RWPE2 (cell line): Measurements from ENCODE around the gene LDB3.

Source experiments
- ATAC-seq: fragments of 200-7000 bp; cut with Tn5 transposase; 3 replicates; pipeline ENCODE4 v1.9.1; 2021; ENCODE audit warnings: low read depth
- DNase-seq: peaks from one replicate; pipeline ENCODE4 v3.0.0-alpha.2; 2020; ENCODE audit warnings: low spot score
- H3K27ac ChIP-seq: fragments of 450-650 bp; 2 replicates; pipeline ENCODE4 v1.5.1; 2017; ENCODE audit warnings: mild to moderate bottlenecking; ENCODE audit not compliant: poor library complexity, severe bottlenecking
- H3K27me3 ChIP-seq: fragments of 250-450 bp; sonication (Bioruptor Pico); 2 replicates; pipeline ENCODE4 v1.5.1; 2021; ENCODE audit warnings: mild to moderate bottlenecking, moderate library complexity; ENCODE audit not compliant: insufficient read depth, poor library complexity, severe bottlenecking
- H3K36me3 ChIP-seq: fragments of 250-450 bp; sonication (Bioruptor Pico); 2 replicates; pipeline ENCODE4 v1.5.1; 2020; ENCODE audit warnings: low read depth, mild to moderate bottlenecking, moderate library complexity
- H3K4me1 ChIP-seq: fragments of 250-450 bp; sonication (Bioruptor Pico); 2 replicates; pipeline ENCODE4 v1.5.1; 2021; ENCODE audit warnings: mild to moderate bottlenecking, moderate library complexity; ENCODE audit not compliant: insufficient read depth, poor library complexity, severe bottlenecking
- H3K4me3 ChIP-seq: fragments of 250-450 bp; sonication (Bioruptor Pico); 2 replicates; pipeline ENCODE4 v1.5.1; 2021; ENCODE audit warnings: mild to moderate bottlenecking, moderate library complexity; ENCODE audit not compliant: severe bottlenecking
- H3K9me3 ChIP-seq: fragments of 250-450 bp; sonication (Bioruptor Pico); 2 replicates; pipeline ENCODE4 v1.5.1; 2021; ENCODE audit warnings: mild to moderate bottlenecking, moderate library complexity; ENCODE audit not compliant: severe bottlenecking
- CTCF ChIP-seq: fragments of 450-650 bp; IDR thresholded peaks from one replicate; pipeline ENCODE4 v1.5.1; 2017; ENCODE audit warnings: mild to moderate bottlenecking, moderate library complexity; ENCODE audit not compliant: poor library complexity, severe bottlenecking

Gene LDB3

GRCh38 chr10:86705139-86705538 is 36.8 kb downstream of the LDB3 start:
- no peak for TF ChIP-seq CTCF
- H3K9me3 ChIP-seq = no peaks in the 10 kb centered on the region
- no peak overlapping the region for H3K4me3 ChIP-seq
- H3K4me1 ChIP-seq = no peaks in the 10 kb centered on the region
- H3K27me3 ChIP-seq = no peaks in the 10 kb centered on the region
- DNase-seq (no peak), ATAC-seq (no peak)
- H3K36me3 ChIP-seq = no peaks in the 10 kb centered on the region
- no peak overlapping the region for H3K27ac ChIP-seq

GRCh38 chr10:86705905-86706304 is 37.6 kb downstream of the LDB3 start:
- Histone ChIP-seq H3K36me3 (no peaks in the 10 kb centered on the region), H3K4me1 (no peaks in the 10 kb centered on the region), H3K4me3 (no peak overlapping the region), H3K9me3 (no peaks in the 10 kb centered on the region), H3K27me3 (no peaks in the 10 kb centered on the region), H3K27ac (no peak overlapping the region)
- ATAC-seq (no peak), DNase-seq (no peak)
- TF ChIP-seq CTCF = no peak

GRCh38 chr10:86706401-86706841 is 38.1 kb downstream of the LDB3 start:
- no peaks in the 10 kb centered on the region for H3K4me1 ChIP-seq
- no peaks in the 10 kb centered on the region for H3K27me3 ChIP-seq
- no peaks in the 10 kb centered on the region for H3K36me3 ChIP-seq
- H3K27ac ChIP-seq = no peak overlapping the region
- H3K4me3 ChIP-seq = no peak overlapping the region
- no peaks in the 10 kb centered on the region for H3K9me3 ChIP-seq
- DNase-seq (peak; percentile 47), ATAC-seq (no peak)
- no peak for TF ChIP-seq CTCF

- no peak for TF ChIP-seq CTCF
- Histone ChIP-seq H3K4me1 (no peaks in the 10 kb centered on the region), H3K27ac (no peak overlapping the region), H3K36me3 (no peaks in the 10 kb centered on the region), H3K9me3 (no peaks in the 10 kb centered on the region), H3K4me3 (no peak overlapping the region), H3K27me3 (no peaks in the 10 kb centered on the region)
- DNase-seq (no peak), ATAC-seq (no peak)
These were observed 38.7 kb downstream of the LDB3 start for GRCh38 chr10:86706977-86707376.

GRCh38 chr10:86707505-86707904 is 39.2 kb downstream of the LDB3 start:
- no peak for TF ChIP-seq CTCF
- no peak for ATAC-seq

More at GRCh38 chr10:86707505-86707904, 39.2 kb downstream of the LDB3 start:
- no peak overlapping the region for H3K27ac ChIP-seq
- no peaks in the 10 kb centered on the region for H3K36me3 ChIP-seq
- peak; percentile 45 for DNase-seq
- no peaks in the 10 kb centered on the region for H3K4me1 ChIP-seq
- no peaks in the 10 kb centered on the region for H3K9me3 ChIP-seq
- no peaks in the 10 kb centered on the region for H3K27me3 ChIP-seq
- H3K4me3 ChIP-seq = no peak overlapping the region
